GM21737 (cell line): ENCODE data around the gene PRKCE.

Source experiments
- ATAC-seq: cut with Tn5 transposase; IDR thresholded peaks from one replicate; pipeline ENCODE4 v1.9.1; 2021; ENCODE audit warnings: mild to moderate bottlenecking, moderate library complexity; ENCODE audit not compliant: unreplicated experiment

PRKCE gene

DNA sequence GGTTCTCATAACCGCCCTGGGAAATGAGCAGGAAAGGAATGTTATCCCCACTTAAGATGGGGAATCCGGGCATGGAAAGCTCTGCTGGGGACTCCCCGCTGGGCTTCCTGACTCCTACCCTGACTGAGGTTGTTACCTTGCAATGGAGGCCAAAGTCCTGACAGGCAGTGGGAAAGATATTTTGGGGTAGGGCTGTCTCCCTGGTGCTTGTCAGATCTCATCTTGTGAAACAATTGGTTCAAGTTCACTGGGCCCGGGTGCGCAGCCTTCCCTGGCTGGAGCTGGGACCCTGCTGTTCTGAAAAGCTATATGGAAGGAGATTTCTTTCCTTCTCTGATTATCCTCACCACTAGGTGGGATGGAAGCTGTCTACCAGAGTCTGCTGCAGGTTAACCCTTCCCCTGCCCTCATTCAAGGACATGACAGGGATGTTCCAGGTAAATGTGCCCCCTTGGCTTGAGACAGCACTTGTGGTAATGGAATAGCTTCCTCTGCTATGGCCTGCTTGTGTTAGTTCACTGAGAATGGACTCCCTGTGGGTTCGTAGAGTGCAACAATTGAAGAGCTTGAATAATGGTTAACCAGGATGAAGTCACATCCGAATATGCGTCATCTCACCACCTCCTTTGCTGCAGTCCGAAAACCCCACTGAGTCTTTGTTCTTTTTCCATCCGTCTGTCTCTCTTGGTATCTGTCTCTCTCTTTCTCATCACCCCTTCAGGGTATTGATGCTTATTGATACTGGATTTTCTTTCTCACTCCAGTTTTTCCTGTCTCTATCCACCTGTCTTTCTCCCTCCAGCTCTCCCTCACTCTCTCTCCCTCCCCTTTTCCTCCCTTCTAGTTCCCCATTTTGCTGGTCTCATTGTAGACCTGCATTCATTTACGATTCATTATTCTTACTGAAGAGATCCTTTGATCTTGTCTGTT, 577.9 kb downstream of the PRKCE start:
- peak; percentile 58 for ATAC-seq

DNA sequence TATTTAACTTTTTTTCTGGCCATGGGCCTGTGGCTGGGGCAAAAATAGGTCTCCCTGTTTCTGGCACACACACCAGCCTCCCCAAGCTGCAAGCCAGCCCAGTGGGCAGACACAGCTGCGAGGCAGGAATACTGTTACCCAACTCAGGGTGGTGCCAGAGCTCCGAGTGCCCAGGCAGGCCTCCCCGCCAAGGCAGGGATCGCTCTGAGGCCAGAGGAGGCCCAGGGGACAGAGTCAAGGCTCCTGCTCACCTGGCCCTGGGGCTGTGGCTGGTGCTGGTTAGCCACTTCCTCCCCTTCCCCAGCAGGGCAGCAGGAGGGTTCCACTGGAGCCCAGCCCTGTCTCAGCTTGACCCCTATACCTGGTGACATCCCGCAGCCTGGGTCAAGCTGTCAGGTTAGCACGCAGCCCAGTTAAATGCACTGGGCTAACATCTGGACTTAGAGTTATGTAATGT, 578.7 kb downstream of the PRKCE start:
- peak; percentile 67 for ATAC-seq

DNA sequence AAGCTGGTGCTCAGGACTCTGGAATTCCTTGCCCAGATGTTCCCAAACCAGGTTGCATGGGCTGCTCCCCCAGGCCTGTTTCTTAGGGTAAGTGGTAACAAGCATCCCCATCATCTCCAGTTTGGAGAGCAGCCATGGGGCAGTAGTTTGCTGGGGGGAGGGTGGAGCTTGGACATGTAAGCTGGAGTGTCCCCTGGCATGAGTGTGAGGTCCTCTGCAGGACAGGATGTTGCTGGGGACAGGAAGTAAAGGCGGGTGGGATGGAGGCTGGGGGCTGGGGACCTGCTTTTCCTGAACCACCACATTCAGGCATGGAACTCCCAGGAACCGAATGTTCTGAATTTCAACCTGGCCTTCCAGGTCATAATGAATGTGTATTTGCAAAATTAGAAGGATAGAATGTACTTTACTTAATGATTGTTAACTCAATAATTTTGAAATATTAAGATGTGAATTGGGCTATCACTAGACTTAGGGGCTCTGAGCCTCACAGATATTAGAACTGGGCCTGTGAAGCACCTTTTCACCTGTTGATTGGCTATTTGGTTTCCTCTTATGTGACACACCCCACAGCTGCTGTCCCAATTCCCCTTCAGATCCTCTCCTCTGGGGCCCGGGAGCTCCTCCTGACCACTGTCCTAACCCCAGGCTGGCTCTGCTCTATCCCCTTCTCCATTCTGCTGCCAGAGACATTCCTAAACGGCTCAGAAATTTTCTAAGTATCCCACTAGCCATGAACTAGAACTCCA, 579.4 kb downstream of the PRKCE start:
- no peak for ATAC-seq

DNA sequence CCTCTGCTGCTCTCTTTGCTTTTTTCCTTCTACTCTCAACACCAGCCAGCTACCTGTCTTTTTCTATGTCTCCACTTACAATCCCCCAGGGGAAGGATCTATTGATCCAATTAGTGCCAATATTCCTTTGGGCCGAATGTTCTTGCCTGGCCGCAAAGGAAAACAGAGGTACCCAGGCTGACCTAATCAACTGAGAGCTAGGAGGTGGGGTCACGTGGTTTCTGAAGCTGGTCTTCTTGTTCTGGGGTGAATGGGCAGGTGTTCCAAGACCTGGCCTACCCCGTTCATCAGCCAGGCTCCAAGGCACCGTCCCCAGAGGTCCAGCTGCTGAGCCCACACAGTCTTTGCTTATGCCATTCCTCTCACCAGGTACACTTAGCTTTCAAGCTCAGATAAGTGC, 580.2 kb downstream of the PRKCE start:
- ATAC-seq = no peak

DNA sequence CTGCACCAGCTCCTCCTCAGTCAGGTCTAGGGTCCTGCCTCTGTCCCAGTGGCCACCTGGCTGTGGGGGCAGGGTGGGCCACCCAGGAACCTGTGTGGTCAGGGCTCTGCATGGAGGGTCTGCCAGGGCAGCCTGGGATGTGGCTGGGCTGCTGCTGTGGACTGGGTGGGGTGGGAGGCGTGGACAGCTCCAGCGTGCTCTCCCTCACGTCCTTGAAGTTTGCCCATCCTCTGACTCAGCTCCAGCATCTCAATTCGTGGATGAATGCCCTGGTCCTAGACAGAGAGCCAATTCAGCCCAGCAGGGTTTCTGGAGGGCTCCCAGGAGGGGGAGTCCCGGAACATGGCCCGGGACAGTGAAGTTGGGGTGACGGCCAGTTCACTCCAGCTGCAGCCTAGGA, 581.4 kb downstream of the PRKCE start:
- no peak for ATAC-seq

DNA sequence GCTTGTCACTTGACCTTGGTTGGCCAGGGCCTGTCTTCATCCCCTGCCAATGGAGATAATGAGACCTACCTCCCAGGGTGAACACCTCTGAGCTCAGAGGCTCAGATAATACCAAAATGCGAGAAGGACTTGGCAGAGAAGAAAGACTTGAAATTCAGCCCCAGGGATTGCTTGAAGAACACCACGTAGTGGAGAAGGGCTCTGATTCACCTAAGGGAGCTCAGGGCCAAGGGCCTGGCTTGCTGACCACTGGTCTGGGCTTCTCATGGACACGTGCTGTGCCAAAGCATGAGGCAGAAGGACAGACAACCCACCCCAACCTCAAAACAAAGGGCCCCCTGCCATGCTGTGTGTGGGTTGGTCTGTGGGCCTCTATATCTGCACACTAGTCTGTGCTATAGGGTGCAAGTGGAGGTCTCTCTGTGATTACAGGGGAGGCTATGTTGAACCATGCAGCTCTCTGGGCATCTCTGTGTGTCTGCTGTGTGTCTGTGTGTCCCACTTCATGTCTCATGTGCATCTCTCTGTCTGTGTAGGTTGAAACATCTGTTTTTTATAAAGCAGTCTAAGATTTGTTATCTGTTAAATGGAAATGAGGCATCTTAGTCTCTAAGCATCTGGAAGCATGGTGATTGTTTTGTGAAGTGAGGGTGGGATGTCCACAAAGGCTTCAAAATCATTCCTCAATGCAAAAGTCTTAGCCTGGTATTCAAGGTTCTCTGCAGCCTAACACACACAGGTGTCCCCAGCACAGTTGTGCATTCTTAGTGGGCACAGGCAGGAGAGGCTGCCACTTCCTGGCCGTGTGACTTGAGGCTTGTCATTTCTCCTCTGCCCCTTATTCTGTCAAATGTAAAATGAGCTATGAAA, 584.8 kb downstream of the PRKCE start:
- no peak for ATAC-seq

DNA sequence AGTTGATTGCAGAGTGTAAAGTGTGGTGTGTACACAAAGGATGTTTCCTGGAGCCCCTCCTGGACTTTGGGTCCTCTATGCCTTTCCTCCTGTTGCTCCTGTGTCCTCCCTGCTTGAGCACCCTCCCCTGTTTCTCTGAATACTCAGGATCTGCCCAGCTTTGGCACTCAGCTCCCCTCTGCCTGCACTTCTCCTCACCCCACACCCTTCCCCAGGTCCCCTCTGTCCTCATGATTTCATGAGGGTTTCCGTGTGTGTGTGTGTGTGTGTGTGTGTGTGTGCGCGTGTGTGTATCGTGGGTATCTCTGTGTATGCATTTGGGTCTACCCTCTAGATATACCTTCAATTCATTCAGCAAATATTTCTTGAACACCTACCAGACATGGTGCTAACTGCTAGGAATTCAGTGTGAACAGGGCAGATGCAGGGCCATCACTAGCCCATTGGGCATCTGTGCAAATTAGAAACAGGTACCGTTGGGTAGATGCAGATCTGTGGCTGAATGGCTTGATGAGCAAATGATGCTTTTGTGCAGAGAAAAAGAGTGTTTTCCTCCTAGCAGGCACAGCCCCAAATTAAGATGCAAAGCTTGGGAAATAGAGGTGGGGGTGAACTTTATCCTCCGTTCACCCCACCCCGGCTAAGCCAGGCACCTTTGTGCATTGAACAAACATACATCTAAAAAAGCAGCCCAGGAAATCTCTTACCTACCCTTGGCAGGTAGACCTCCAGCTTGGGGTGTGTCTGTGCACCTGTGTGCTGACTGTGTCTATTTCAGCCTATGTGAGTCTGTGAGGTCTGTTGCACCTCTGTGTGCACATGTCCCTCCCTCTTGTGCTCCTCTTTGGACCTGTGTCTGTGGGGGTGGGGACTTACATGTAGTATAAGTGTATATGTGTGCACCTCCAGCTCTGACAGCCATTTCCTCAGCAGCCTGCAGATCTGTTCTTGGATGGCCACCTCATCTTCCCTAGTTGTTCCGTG, 585.7 kb downstream of the PRKCE start:
- ATAC-seq = no peak
